PC-9 (cell line): Measurements from ENCODE around the gene SHANK1.

Experiments used
- CTCF ChIP-seq: fragments of 200-600 bp; sonication (generic); conservative IDR thresholded peaks from 2 replicates; pipeline ENCODE4 v1.6.1; 2017; ENCODE audit warnings: mixed run types, antibody characterized with exemption, mild to moderate bottlenecking, moderate library complexity
- EZH2 ChIP-seq: fragments of 200-600 bp; sonication (generic); IDR thresholded peaks from 2 replicates; pipeline ENCODE4 v1.8.0; 2017; ENCODE audit warnings: antibody characterized with exemption, low read depth

GRCh38 chr19:50696094-50696483 lies 23.5 kb downstream of the SHANK1 start:
- no peak for TF ChIP-seq CTCF
- no peak for TF ChIP-seq EZH2
